ENCODE data around the gene PCDHA11.
"Not testable (repeated sequence)": the region's sequence is repeated elsewhere in the genome, so short reads cannot be mapped to it uniquely, and the experiment has no call there.

The PCDHA11 gene

GRCh38 chr5:140827704-140828361 is 40.9 kb upstream of the PCDHA11 start, which contains the start of gene PCDHA6:
Gene PCDHA6, plus strand, starts transcription at chr5:140827960. Its CDS starts 132 bp downstream, at chr5:140828092.
- in situ Hi-C loops (cut with HindIII; ENCODE audit: low pct_ligation_motif_present, low sequenced_read_pairs): no loop called here
- H3K4me3 ChIP-seq (ENCODE audit: low read depth, low read length): no peak within 1 kb of the TSS
- DNase-seq: no peak
- TF ChIP-seq CTCF (IDR thresholded peaks at IDR 0.05; ENCODE audit: low read depth, low read length, missing control alignments): no peak
- H3K27ac ChIP-seq: no peak within 1 kb of the TSS
- no peaks in the 10 kb centered on the region for H3K36me3 ChIP-seq (replicated peaks)
- H3K27me3 ChIP-seq (replicated peaks): no peaks in the 10 kb centered on the region

GRCh38 chr5:140828362-140828737 is 40.4 kb upstream of the PCDHA11 start:
- no peak overlapping the region for H3K4me3 ChIP-seq (ENCODE audit: low read depth, low read length)
- H3K27me3 ChIP-seq (replicated peaks): no peaks in the 10 kb centered on the region
- no peak for TF ChIP-seq CTCF (IDR thresholded peaks at IDR 0.05; ENCODE audit: low read depth, low read length, missing control alignments)
- no peak overlapping the region for H3K27ac ChIP-seq
- in situ Hi-C loops (cut with HindIII; ENCODE audit: low pct_ligation_motif_present, low sequenced_read_pairs): no loop called here
- no peak for DNase-seq
- H3K36me3 ChIP-seq (replicated peaks): no peaks in the 10 kb centered on the region

GRCh38 chr5:140829511-140830501 is 39.0 kb upstream of the PCDHA11 start:
- in situ Hi-C loops (cut with HindIII; ENCODE audit: low pct_ligation_motif_present, low sequenced_read_pairs); H3K27me3 ChIP-seq (replicated peaks); H3K4me3 ChIP-seq (ENCODE audit: low read depth, low read length); H3K27ac ChIP-seq; H3K36me3 ChIP-seq (replicated peaks); DNase-seq: not testable (repeated sequence)

GRCh38 chr5:140833993-140834392 is 34.8 kb upstream of the PCDHA11 start, which contains the start of gene PCDHA7:
Gene PCDHA7, plus strand, starts transcription at chr5:140834269. Its CDS starts 115 bp downstream, at chr5:140834384.
- no peak for DNase-seq
- TF ChIP-seq CTCF (IDR thresholded peaks at IDR 0.05; ENCODE audit: low read depth, low read length, missing control alignments): no peak
- H3K27me3 ChIP-seq (replicated peaks): no peaks in the 10 kb centered on the region
- H3K36me3 ChIP-seq (replicated peaks): no peaks in the 10 kb centered on the region
- no peak within 1 kb of the TSS for H3K27ac ChIP-seq
- in situ Hi-C loops (cut with HindIII; ENCODE audit: low pct_ligation_motif_present, low sequenced_read_pairs): no loop called here
- no peak within 1 kb of the TSS for H3K4me3 ChIP-seq (ENCODE audit: low read depth, low read length)

- H3K36me3 ChIP-seq (replicated peaks); H3K27me3 ChIP-seq (replicated peaks); DNase-seq; H3K27ac ChIP-seq; in situ Hi-C loops (cut with HindIII; ENCODE audit: low pct_ligation_motif_present, low sequenced_read_pairs); H3K4me3 ChIP-seq (ENCODE audit: low read depth, low read length): not testable (repeated sequence)
Observed at GRCh38 chr5:140834439-140835008, 34.2 kb upstream of the PCDHA11 start.

- Histone ChIP-seq H3K27ac (no peak overlapping the region), H3K27me3 (replicated peaks) (no peaks in the 10 kb centered on the region), H3K36me3 (replicated peaks) (no peaks in the 10 kb centered on the region), H3K4me3 (ENCODE audit: low read depth, low read length) (no peak overlapping the region)
- TF ChIP-seq CTCF (IDR thresholded peaks at IDR 0.05; ENCODE audit: low read depth, low read length, missing control alignments): no peak
- no peak for DNase-seq
- in situ Hi-C loops (cut with HindIII; ENCODE audit: low pct_ligation_motif_present, low sequenced_read_pairs): no loop called here
Observed at GRCh38 chr5:140835622-140836510, 32.9 kb upstream of the PCDHA11 start.

All from brain microvascular endothelial cell (primary cell).